Hepatocyte (in vitro differentiated cells): Measurements from ENCODE around the gene SLX4IP. TPM values are rescaled to one million over a fixed set of nuclear protein-coding genes. Genes with fewer than 3 reads are reported as not detected.

ENCODE experiments used
- DNase-seq: peaks from one replicate; pipeline ENCODE4 v3.0.0-alpha.2; 2016; ENCODE audit warnings: low spot score
- H2AFZ ChIP-seq: fragments of 200-600 bp; sonication (generic); 2 replicates; pipeline ENCODE4 v1.6.0; 2016; ENCODE audit warnings: antibody characterized with exemption, mild to moderate bottlenecking
- H3K27ac ChIP-seq: fragments of 200-600 bp; sonication (generic); 2 replicates; pipeline ENCODE4 v1.5.1; 2016; ENCODE audit warnings: mild to moderate bottlenecking
- H3K27me3 ChIP-seq: fragments of 200-600 bp; sonication (generic); 2 replicates; pipeline ENCODE4 v1.6.1; 2016
- H3K36me3 ChIP-seq: fragments of 200-600 bp; sonication (generic); replicated peaks from 2 replicates; pipeline ENCODE4 v1.5.1; 2016; ENCODE audit warnings: low read depth; ENCODE audit not compliant: insufficient read depth
- H3K4me1 ChIP-seq: fragments of 200-600 bp; sonication (generic); 2 replicates; pipeline ENCODE4 v1.5.1; 2016; ENCODE audit warnings: mild to moderate bottlenecking, moderate library complexity; ENCODE audit not compliant: insufficient read depth
- H3K4me2 ChIP-seq: fragments of 200-600 bp; sonication (generic); 2 replicates; pipeline ENCODE4 v1.6.0; 2016
- H3K4me3 ChIP-seq: fragments of 200-600 bp; sonication (generic); 2 replicates; pipeline ENCODE4 v1.5.1; 2016; ENCODE audit warnings: mild to moderate bottlenecking
- H3K79me2 ChIP-seq: fragments of 200-600 bp; sonication (generic); 2 replicates; pipeline ENCODE4 v1.6.0; 2017; ENCODE audit warnings: mild to moderate bottlenecking
- H3K9me2 ChIP-seq: fragments of 200-600 bp; sonication (generic); replicated peaks from 2 replicates; pipeline ENCODE4 v1.6.0; 2017; ENCODE audit warnings: mild to moderate bottlenecking; ENCODE audit not compliant: insufficient read depth
- H3K9me3 ChIP-seq: fragments of 200-600 bp; sonication (generic); 2 replicates; pipeline ENCODE4 v1.5.1; 2016; ENCODE audit warnings: low read depth, mild to moderate bottlenecking
- H4K20me1 ChIP-seq: fragments of 200-600 bp; sonication (generic); 2 replicates; pipeline ENCODE4 v1.6.0; 2016; ENCODE audit warnings: mild to moderate bottlenecking; ENCODE audit not compliant: insufficient read depth, poor library complexity, severe bottlenecking
- CTCF ChIP-seq: fragments of 200-600 bp; sonication (generic); IDR thresholded peaks from 2 replicates; pipeline ENCODE4 v1.5.1; 2016; ENCODE audit warnings: antibody characterized with exemption, mild to moderate bottlenecking; ENCODE audit not compliant: poor library complexity
- EZH2 ChIP-seq: fragments of 200-600 bp; sonication (generic); IDR thresholded peaks from 2 replicates; pipeline ENCODE4 v1.6.1; 2016; ENCODE audit warnings: antibody characterized with exemption, mild to moderate bottlenecking, borderline replicate concordance
- EZH2phosphoT487 ChIP-seq: fragments of 200-600 bp; sonication (generic); IDR thresholded peaks from one replicate; pipeline ENCODE4 v1.6.1; 2018; ENCODE audit warnings: antibody characterized with exemption, mild to moderate bottlenecking, low read depth, moderate library complexity; ENCODE audit not compliant: unreplicated experiment, severe bottlenecking
- WGBS: methylation state at CpG from one replicate; pipeline ENCODE4 v1.1.6; 2016; ENCODE audit warnings: low lambda C conversion rate; ENCODE audit errors: missing lambda C conversion rate; 5-methylcytosine and 5-hydroxymethylcytosine counted together
- polyA plus RNA-seq: library from polyadenylated mRNA; unstranded; fragments of >200 nt; fragmentation: Nextera tagmentation; extraction: Ambion mirVana; gene quantifications from 2 replicates; pipeline ENCODE4 v1.2.1, GENCODE V29; 2016
- total RNA-seq: library from RNA; depleted of rRNA; stranded (reverse); fragments of >200 nt; gene quantifications from 2 replicates; pipeline ENCODE4 v1.2.3, GENCODE V29; 2014

Gene SLX4IP
- total and polyA plus RNA-seq, 2 experiments from 2014 or later: 2.9 to 5.7 TPM

GRCh38 chr20:10672624-10673127 is 237.6 kb downstream of the SLX4IP start:
- DNase-seq: peak; percentile 70
- Histone ChIP-seq H3K27ac (peak overlapping the region; percentile 100), H3K4me1 (peaks cover 14% of the 10 kb centered on the region), H3K9me2 (no peaks in the 10 kb centered on the region), H3K79me2 (peaks cover 57% of the 10 kb centered on the region), H3K36me3 (no peaks in the 10 kb centered on the region), H3K4me2 (peak overlapping the region; percentile 95), H4K20me1 (peaks cover 22% of the 10 kb centered on the region), H3K9me3 (no peaks in the 10 kb centered on the region), H3K4me3 (peak overlapping the region; percentile 51), H2AFZ (peak overlapping the region; percentile 40), H3K27me3 (no peaks in the 10 kb centered on the region)
- no peak for TF ChIP-seq EZH2phosphoT487
- no peak for TF ChIP-seq EZH2
- TF ChIP-seq CTCF: no peak
- 1% methylated on average over 47 of the region's 47 CpGs for WGBS

GRCh38 chr20:10673176-10673841 is 238.2 kb downstream of the SLX4IP start:
- Histone ChIP-seq H3K4me3 (peak overlapping the region; percentile 51), H3K9me3 (no peaks in the 10 kb centered on the region), H3K27me3 (no peaks in the 10 kb centered on the region), H4K20me1 (peaks cover 22% of the 10 kb centered on the region), H3K27ac (peak overlapping the region; percentile 100), H2AFZ (peak overlapping the region; percentile 40), H3K9me2 (no peaks in the 10 kb centered on the region), H3K79me2 (peaks cover 50% of the 10 kb centered on the region), H3K4me2 (peak overlapping the region; percentile 95), H3K4me1 (peaks cover 14% of the 10 kb centered on the region), H3K36me3 (no peaks in the 10 kb centered on the region)
- TF ChIP-seq EZH2phosphoT487 (no peak), EZH2 (no peak)
- DNase-seq: peak; percentile 56
- WGBS: 2% methylated on average over 67 of the region's 73 CpGs

- Histone ChIP-seq H2AFZ (peak within 1 kb of the TSS; percentile 95), H3K4me3 (peak within 1 kb of the TSS; percentile 81), H3K4me1 (peaks cover 14% of the 10 kb centered on the region), H3K9me2 (no peaks in the 10 kb centered on the region), H3K36me3 (no peaks in the 10 kb centered on the region), H3K79me2 (peaks cover 43% of the 10 kb centered on the region), H3K27ac (peak within 1 kb of the TSS; percentile 100), H3K4me2 (peak within 1 kb of the TSS; percentile 95), H4K20me1 (peaks cover 20% of the 10 kb centered on the region), H3K9me3 (no peaks in the 10 kb centered on the region), H3K27me3 (no peaks in the 10 kb centered on the region)
- peak; percentile 99 for DNase-seq
- TF ChIP-seq CTCF: no peak
- no peak for TF ChIP-seq EZH2
- TF ChIP-seq EZH2phosphoT487: no peak
- 1% methylated on average over 71 of the region's 84 CpGs for WGBS
These were observed 239.0 kb downstream of the SLX4IP start, which contains the start of gene JAG1 for GRCh38 chr20:10673842-10674683. Gene JAG1, minus strand, starts transcription at chr20:10673999. Its CDS starts 469 bp downstream, at chr20:10673530.
